Smooth muscle cell (in vitro differentiated cells): Measurements from ENCODE around the gene PPP1R27. TPM values are rescaled to one million over a fixed set of nuclear protein-coding genes. Genes with fewer than 3 reads are reported as not detected.

Experiments
- DNase-seq: peaks from one replicate; lab custom pipeline; 2025; ENCODE audit not compliant: unreplicated experiment; lab: John Stamatoyannopoulos, UW
- H2AFZ ChIP-seq: fragments of 200-600 bp; sonication (generic); 2 replicates; pipeline ENCODE4 v1.6.0; 2016; ENCODE audit warnings: antibody characterized with exemption, low read depth, mild to moderate bottlenecking
- H3F3A ChIP-seq: fragments of 200-600 bp; sonication (generic); 2 replicates; pipeline ENCODE4 v1.6.0; 2017; ENCODE audit warnings: antibody characterized with exemption, low read depth
- H3K27ac ChIP-seq: fragments of 200-600 bp; sonication (generic); 2 replicates; pipeline ENCODE4 v1.5.1; 2016; ENCODE audit warnings: low read depth, mild to moderate bottlenecking
- H3K27me3 ChIP-seq: fragments of 200-600 bp; sonication (generic); 2 replicates; pipeline ENCODE4 v1.6.1; 2016; ENCODE audit warnings: low read depth, mild to moderate bottlenecking
- H3K36me3 ChIP-seq: fragments of 200-600 bp; sonication (generic); 2 replicates; pipeline ENCODE4 v1.5.1; 2016; ENCODE audit warnings: low read depth
- H3K4me1 ChIP-seq: fragments of 200-600 bp; sonication (generic); 2 replicates; pipeline ENCODE4 v1.5.1; 2016; ENCODE audit warnings: low read depth
- H3K4me2 ChIP-seq: fragments of 200-600 bp; sonication (generic); 2 replicates; pipeline ENCODE4 v1.6.0; 2016; ENCODE audit warnings: mild to moderate bottlenecking
- H3K4me3 ChIP-seq: fragments of 200-600 bp; sonication (generic); 2 replicates; pipeline ENCODE4 v1.5.1; 2016; ENCODE audit warnings: mild to moderate bottlenecking
- H3K79me2 ChIP-seq: fragments of 200-600 bp; sonication (generic); 2 replicates; pipeline ENCODE4 v1.6.0; 2016; ENCODE audit warnings: low read depth, mild to moderate bottlenecking
- H3K9ac ChIP-seq: fragments of 200-600 bp; sonication (generic); 2 replicates; pipeline ENCODE4 v1.6.0; 2016; ENCODE audit warnings: low read depth
- H3K9me3 ChIP-seq: fragments of 200-600 bp; sonication (generic); replicated peaks from 2 replicates; pipeline ENCODE4 v1.5.1; 2016; ENCODE audit warnings: low read depth
- H4K20me1 ChIP-seq: fragments of 200-600 bp; sonication (generic); 2 replicates; pipeline ENCODE4 v1.6.0; 2016; ENCODE audit warnings: low read depth
- CTCF ChIP-seq: fragments of 200-600 bp; sonication (generic); IDR thresholded peaks from 2 replicates; pipeline ENCODE4 v1.5.1; 2017; ENCODE audit warnings: borderline replicate concordance, mild to moderate bottlenecking, antibody characterized with exemption; ENCODE audit not compliant: insufficient read depth, poor library complexity, severe bottlenecking
- WGBS: methylation state at CpG from one replicate; pipeline ENCODE4 v1.1.7; 2016; ENCODE audit warnings: low lambda C conversion rate; 5-methylcytosine and 5-hydroxymethylcytosine counted together
- polyA plus RNA-seq: library from polyadenylated mRNA; unstranded; fragments of >200 nt; fragmentation: Nextera tagmentation; extraction: Ambion mirVana; gene quantifications from 2 replicates; pipeline ENCODE4 v1.2.1, GENCODE V29; 2016
- total RNA-seq: library from RNA; depleted of rRNA; stranded (reverse); fragments of >200 nt; gene quantifications from 2 replicates; pipeline ENCODE4 v1.2.3, GENCODE V29; 2014

PPP1R27 gene
- total and polyA plus RNA-seq, 2 experiments from 2014 or later, result 0.79 to 3.1 TPM

GRCh38 chr17:81807210-81807719 lies 27.6 kb downstream of the PPP1R27 start:
- H2AFZ ChIP-seq, result no peak overlapping the region
- H3K79me2 ChIP-seq, result no peaks in the 10 kb centered on the region
- peaks cover 60% of the 10 kb centered on the region for H3K27me3 ChIP-seq
- no peak overlapping the region for H3K4me3 ChIP-seq
- 71% methylated on average over 18 of the region's 18 CpGs for WGBS
- no peak for DNase-seq
- H4K20me1 ChIP-seq, result no peaks in the 10 kb centered on the region
- no peaks in the 10 kb centered on the region for H3K36me3 ChIP-seq
- H3K9me3 ChIP-seq, result no peaks in the 10 kb centered on the region
- no peaks in the 10 kb centered on the region for H3F3A ChIP-seq
- H3K27ac ChIP-seq, result no peak overlapping the region
- H3K4me1 ChIP-seq, result peaks cover 3% of the 10 kb centered on the region
- H3K9ac ChIP-seq, result no peak overlapping the region
- TF ChIP-seq CTCF, result no peak
- no peak overlapping the region for H3K4me2 ChIP-seq

GRCh38 chr17:81806461-81807209 lies 28.2 kb downstream of the PPP1R27 start:
- Histone ChIP-seq H3K79me2 (no peaks in the 10 kb centered on the region), H3K4me1 (peaks cover 3% of the 10 kb centered on the region), H3K27me3 (peaks cover 66% of the 10 kb centered on the region), H3K9me3 (no peaks in the 10 kb centered on the region), H3F3A (no peaks in the 10 kb centered on the region), H3K36me3 (no peaks in the 10 kb centered on the region), H3K27ac (no peak overlapping the region), H4K20me1 (no peaks in the 10 kb centered on the region), H3K4me3 (no peak overlapping the region), H3K9ac (no peak overlapping the region), H3K4me2 (no peak overlapping the region), H2AFZ (no peak overlapping the region)
- 58% methylated on average over 13 of the region's 23 CpGs for WGBS
- DNase-seq, result no peak
- no peak for TF ChIP-seq CTCF

GRCh38 chr17:81805707-81806460 lies 29.0 kb downstream of the PPP1R27 start:
- peaks cover 73% of the 10 kb centered on the region for H3K27me3 ChIP-seq

More at GRCh38 chr17:81805707-81806460, 29.0 kb downstream of the PPP1R27 start:
- no peaks in the 10 kb centered on the region for H3K9me3 ChIP-seq
- H3K4me1 ChIP-seq, result peaks cover 3% of the 10 kb centered on the region
- no peaks in the 10 kb centered on the region for H4K20me1 ChIP-seq
- H2AFZ ChIP-seq, result no peak overlapping the region
- no peak overlapping the region for H3K4me3 ChIP-seq
- WGBS, result 88% methylated on average over 17 of the region's 18 CpGs
- H3K79me2 ChIP-seq, result no peaks in the 10 kb centered on the region
- TF ChIP-seq CTCF, result no peak
- no peak overlapping the region for H3K27ac ChIP-seq
- DNase-seq, result no peak
- no peak overlapping the region for H3K9ac ChIP-seq
- no peaks in the 10 kb centered on the region for H3F3A ChIP-seq
- no peaks in the 10 kb centered on the region for H3K36me3 ChIP-seq
- H3K4me2 ChIP-seq, result no peak overlapping the region
